Fibroblast of lung (primary cell): Measurements from ENCODE around the gene CTDSP2.

ENCODE experiments used
- CTCF ChIP-seq, 2 donors: IDR thresholded peaks in 1 of 2; conservative IDR thresholded peaks in 1 of 2; 1 replicate in 1 of 2; 2 replicates in 1 of 2; pipeline ENCODE4 v1.5.1; 2011 to 2012; ENCODE audit warnings: low read length in 2 of 2, control low read depth in 1 of 2, inconsistent platforms in 1 of 2, low read depth in 1 of 2, mild to moderate bottlenecking in 1 of 2
- EZH2 ChIP-seq: IDR thresholded peaks from 2 replicates; pipeline ENCODE4 v1.5.1; 2012; ENCODE audit warnings: low read length, control low read depth, mild to moderate bottlenecking; ENCODE audit errors: missing control alignments

DNA sequence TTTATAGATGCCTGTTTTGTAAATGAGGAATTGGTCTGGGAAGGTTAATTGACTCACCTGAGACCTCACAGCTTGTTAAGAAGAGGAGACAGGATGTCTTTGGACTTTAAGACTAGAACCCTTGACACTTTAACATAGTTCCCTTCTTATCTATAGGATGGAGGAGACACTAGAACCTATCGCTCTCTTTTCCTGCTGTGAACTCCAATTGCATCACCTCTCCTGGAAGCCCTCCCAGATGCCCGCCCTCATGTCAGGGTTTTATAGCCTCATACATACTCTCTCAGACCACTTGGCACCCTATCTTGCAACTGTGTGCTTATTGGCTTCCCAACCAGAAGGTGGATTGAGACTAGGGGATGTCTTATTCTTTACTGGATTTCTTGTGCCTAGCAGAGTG is 2.5 kb upstream of the CTDSP2 start:
- no peak for TF ChIP-seq CTCF (conservative IDR thresholded peaks at IDR 0.05 in 1 of 2, IDR thresholded peaks at IDR 0.05 in 1 of 2; ENCODE audit: low read depth in 1 of 2, low read length in 2 of 2)
- no peak for TF ChIP-seq EZH2
